HCT116 (cell line): ENCODE data around the gene SYT7.

Experiments used
- CTCF ChIP-seq, 3 experiments: fragments of 200-600 bp in 1 of 3; sonication (generic) in 1 of 3; IDR thresholded peaks in 2 of 3; conservative IDR thresholded peaks in 1 of 3; 2 replicates each; pipeline ENCODE4 v1.5.1; 2012 to 2017; ENCODE audit warnings: low read depth in 2 of 3, low read length in 2 of 3, antibody characterized with exemption in 1 of 3, borderline replicate concordance in 1 of 3, control low read depth in 1 of 3, mild to moderate bottlenecking in 1 of 3, mixed read lengths in 1 of 3, mixed run types in 1 of 3, moderate library complexity in 1 of 3; ENCODE audit not compliant: insufficient read depth in 1 of 3
- EGR1 ChIP-seq: IDR thresholded peaks from 2 replicates; pipeline ENCODE4 v1.6.1; 2012; ENCODE audit warnings: low read depth
- EZH2phosphoT487 ChIP-seq: fragments of 200-600 bp; IDR thresholded peaks from 2 replicates; pipeline ENCODE4 v1.6.1; 2018; ENCODE audit warnings: antibody characterized with exemption, borderline replicate concordance
- MAX ChIP-seq: IDR thresholded peaks from 2 replicates; pipeline ENCODE4 v1.6.1; 2012
- POLR2A ChIP-seq: IDR thresholded peaks from 2 replicates; pipeline ENCODE4 v1.7.0; 2011; ENCODE audit warnings: borderline replicate concordance; ENCODE audit not compliant: insufficient read depth, insufficient read length; ENCODE audit errors: extremely low read depth
- POLR2AphosphoS5 ChIP-seq: IDR thresholded peaks from 2 replicates; pipeline ENCODE4 v1.6.1; 2011; ENCODE audit warnings: mild to moderate bottlenecking, low read depth, low read length, moderate library complexity
- RAD21 ChIP-seq: IDR thresholded peaks from 2 replicates; pipeline ENCODE4 v1.6.1; 2012; ENCODE audit warnings: low read depth, mild to moderate bottlenecking
- REST ChIP-seq: IDR thresholded peaks from 2 replicates; pipeline ENCODE4 v1.6.1; 2012; ENCODE audit warnings: low read depth
- SIN3A ChIP-seq: IDR thresholded peaks from 2 replicates; pipeline ENCODE4 v1.6.1; 2012; ENCODE audit warnings: low read depth
- ZNF274 ChIP-seq: fragments of 200-500 bp; sonication (Bioruptor generic); IDR thresholded peaks from 2 replicates; pipeline ENCODE4 v1.6.1; 2014; ENCODE audit warnings: mild to moderate bottlenecking, low read depth, low read length, inconsistent platforms

- TF ChIP-seq SIN3A (no peak), REST (no peak), CTCF (IDR thresholded peaks at IDR 0.05 in 2 of 3, conservative IDR thresholded peaks at IDR 0.05 in 1 of 3; ENCODE audit: borderline replicate concordance in 1 of 3, insufficient read depth in 1 of 3, low read depth in 2 of 3, low read length in 2 of 3) (peak; percentile 67 to 81 (median 69); a peak in 5 of 6 replicates), MAX (no peak), POLR2AphosphoS5 (no peak), POLR2A (no peak), EGR1 (no peak), RAD21 (peak; percentile 68), EZH2phosphoT487 (no peak), ZNF274 (no peak)
These were observed 3.3 kb downstream of the SYT7 start for GRCh38 chr11:61577383-61578118.
